H1 (cell line): ENCODE data around the gene ZNF182. TPM values are rescaled to one million over a fixed set of nuclear protein-coding genes. Genes with fewer than 3 reads are reported as not detected.

Experiments
- CTCF ChIA-PET: fragments of 300-600 bp; sonication (Branson Sonifier 250); formaldehyde crosslinking; loops from one replicate; lab custom pipeline; 2021; ENCODE audit not compliant: partially characterized antibody; lab: Charles Lee
- POLR2A ChIA-PET: fragments of 300-600 bp; sonication (Branson Sonifier 250); formaldehyde crosslinking; loops from one replicate; lab custom pipeline; 2021; ENCODE audit warnings: inconsistent platforms; ENCODE audit not compliant: partially characterized antibody; lab: Charles Lee
- DNase-seq, 2 experiments: peaks; one replicate each; pipeline versions ENCODE4 v3.0.0 to v3.0.0-alpha.2; 2010 to 2022; ENCODE audit warnings: low spot score in 2 of 2, low read depth in 1 of 2, mixed read lengths in 1 of 2
- FAIRE-seq: peaks from 2 replicates; lab custom pipeline; 2011; peaks lifted over from hg19 to GRCh38; lab: Jason Lieb, UNC
- H2AFZ ChIP-seq: 2 replicates; pipeline ENCODE4 v1.8.1; 2012; ENCODE audit warnings: low read length, inconsistent platforms
- H2AK5ac ChIP-seq: 2 replicates; pipeline ENCODE4 v1.6.1; 2013; ENCODE audit warnings: low read depth, low read length
- H2BK120ac ChIP-seq: replicated peaks from 2 replicates; pipeline ENCODE3; 2013; ENCODE audit warnings: low read depth, low read length, inconsistent platforms
- H2BK12ac ChIP-seq: 2 replicates; pipeline ENCODE4 v1.6.1; 2013; ENCODE audit warnings: low read depth, low read length
- H2BK15ac ChIP-seq: 2 replicates; pipeline ENCODE4 v1.6.1; 2013; ENCODE audit warnings: low read length
- H2BK20ac ChIP-seq: 2 replicates; pipeline ENCODE4 v1.6.1; 2013; ENCODE audit warnings: low read length
- H2BK5ac ChIP-seq: 2 replicates; pipeline ENCODE4 v1.6.1; 2013; ENCODE audit warnings: low read depth, low read length
- H3K14ac ChIP-seq: 2 replicates; pipeline ENCODE4 v1.6.1; 2013; ENCODE audit warnings: inconsistent platforms; ENCODE audit not compliant: insufficient read length
- H3K18ac ChIP-seq: 2 replicates; pipeline ENCODE4 v1.6.1; 2013; ENCODE audit warnings: low read length; ENCODE audit errors: extremely low read depth
- H3K23ac ChIP-seq: 2 replicates; pipeline ENCODE4 v1.6.1; 2013; ENCODE audit warnings: inconsistent platforms; ENCODE audit not compliant: insufficient read length
- H3K23me2 ChIP-seq: 2 replicates; pipeline ENCODE4 v1.6.1; 2013; ENCODE audit warnings: low read depth, low read length
- H3K27ac ChIP-seq: 2 replicates; pipeline ENCODE4 v1.6.1; 2011; ENCODE audit warnings: low read depth, low read length, inconsistent platforms
- H3K27me3 ChIP-seq, 4 experiments: replicated peaks in 1 of 4; 1 replicate in 1 of 4; 2 replicates in 3 of 4; pipeline versions ENCODE4 v1.6.1 to v1.8.1; 2011 to 2013; ENCODE audit warnings: low read length in 3 of 4, mild to moderate bottlenecking in 3 of 4, inconsistent platforms in 2 of 4, mixed read lengths in 2 of 4, moderate library complexity in 1 of 4; ENCODE audit not compliant: control insufficient read depth in 3 of 4, insufficient read depth in 3 of 4; ENCODE audit errors: extremely low read depth in 1 of 4
- H3K36me3 ChIP-seq, 4 experiments: 2 replicates each; pipeline versions ENCODE4 v1.6.1 to v1.8.1; 2011 to 2013; ENCODE audit warnings: mild to moderate bottlenecking in 4 of 4, low read length in 3 of 4, moderate library complexity in 2 of 4, control low read depth in 1 of 4, inconsistent platforms in 1 of 4; ENCODE audit not compliant: insufficient read depth in 4 of 4, control insufficient read depth in 2 of 4
- H3K4ac ChIP-seq: replicated peaks from 2 replicates; pipeline ENCODE3; 2013; ENCODE audit warnings: low read length, low read depth, mixed read lengths, inconsistent platforms; ENCODE audit not compliant: insufficient read length
- H3K4me1 ChIP-seq, 4 experiments: replicated peaks in 1 of 4; 1 replicate in 1 of 4; 2 replicates in 3 of 4; pipeline versions ENCODE4 v1.6.1 to v1.8.1; 2011 to 2013; ENCODE audit warnings: low read length in 3 of 4, inconsistent platforms in 2 of 4, mixed read lengths in 1 of 4; ENCODE audit not compliant: insufficient read depth in 4 of 4, control insufficient read depth in 3 of 4
- H3K4me2 ChIP-seq, 2 experiments: 2 replicates each; pipeline versions ENCODE4 v1.6.1 to v1.8.1; 2011 to 2013; ENCODE audit warnings: low read depth in 2 of 2, low read length in 2 of 2, control low read depth in 1 of 2, inconsistent platforms in 1 of 2, mild to moderate bottlenecking in 1 of 2; ENCODE audit not compliant: insufficient read depth in 1 of 2
- H3K4me3 ChIP-seq, 4 experiments: fragments of 200-600, 300-600 bp in 1 of 4; sonication (generic), shearing (Covaris generic), sonication (Bioruptor Twin) in 1 of 4; 2 replicates each; pipeline versions ENCODE4 v1.5.1 to v1.8.1; 2011 to 2016; ENCODE audit warnings: low read length in 4 of 4, low read depth in 3 of 4, control low read depth in 2 of 4, inconsistent platforms in 2 of 4, mild to moderate bottlenecking in 2 of 4, mixed read lengths in 1 of 4, moderate library complexity in 1 of 4; ENCODE audit not compliant: insufficient read depth in 2 of 4; ENCODE audit errors: extremely low read depth in 1 of 4
- H3K56ac ChIP-seq: replicated peaks from 2 replicates; pipeline ENCODE3; 2013; ENCODE audit warnings: low read depth, mild to moderate bottlenecking, mixed read lengths, low read length, inconsistent platforms; ENCODE audit not compliant: insufficient read length
- H3K79me1 ChIP-seq: 2 replicates; pipeline ENCODE4 v1.6.1; 2013; ENCODE audit warnings: low read depth, low read length, control low read depth
- H3K79me2 ChIP-seq, 2 experiments: 2 replicates each; pipeline versions ENCODE4 v1.6.1 to v1.8.1; 2012 to 2013; ENCODE audit warnings: low read length in 2 of 2, mild to moderate bottlenecking in 2 of 2, inconsistent platforms in 1 of 2; ENCODE audit not compliant: insufficient read depth in 2 of 2, control insufficient read depth in 1 of 2
- H3K9ac ChIP-seq, 4 experiments: replicated peaks in 1 of 4; 1 replicate in 1 of 4; 2 replicates in 3 of 4; pipeline versions ENCODE4 v1.6.1 to v1.8.1; 2011 to 2013; ENCODE audit warnings: low read depth in 3 of 4, low read length in 3 of 4, control low read depth in 2 of 4, mild to moderate bottlenecking in 2 of 4, moderate library complexity in 2 of 4, inconsistent platforms in 1 of 4; ENCODE audit errors: extremely low read depth in 1 of 4
- H3K9me3 ChIP-seq, 2 experiments: 2 replicates each; pipeline versions ENCODE4 v1.6.1 to v1.8.1; 2012 to 2013; ENCODE audit warnings: mild to moderate bottlenecking in 2 of 2, moderate library complexity in 2 of 2, control low read depth in 1 of 2, inconsistent platforms in 1 of 2, low read depth in 1 of 2, low read length in 1 of 2, mixed read lengths in 1 of 2; ENCODE audit not compliant: insufficient read depth in 2 of 2
- H4K20me1 ChIP-seq, 2 experiments: replicated peaks in 1 of 2; 2 replicates each; pipeline versions ENCODE3 to v1.8.1; 2011 to 2013; ENCODE audit warnings: inconsistent platforms in 2 of 2, low read length in 2 of 2, mild to moderate bottlenecking in 1 of 2; ENCODE audit not compliant: insufficient read depth in 2 of 2, control insufficient read depth in 1 of 2
- H4K5ac ChIP-seq: 2 replicates; pipeline ENCODE4 v1.6.1; 2013; ENCODE audit warnings: low read length, low read depth, mixed read lengths, inconsistent platforms; ENCODE audit not compliant: insufficient read length
- H4K8ac ChIP-seq: 2 replicates; pipeline ENCODE4 v1.8.0; 2013; ENCODE audit warnings: mild to moderate bottlenecking, moderate library complexity, low read length, inconsistent platforms; ENCODE audit not compliant: insufficient read depth; ENCODE audit errors: extremely low read depth
- H4K91ac ChIP-seq: replicated peaks from 2 replicates; pipeline ENCODE3; 2013; ENCODE audit warnings: low read length, mixed read lengths, inconsistent platforms; ENCODE audit not compliant: insufficient read length
- ASH2L ChIP-seq: fragments of 200-600, 300-600 bp; sonication (generic); IDR thresholded peaks from one replicate; pipeline ENCODE4 v1.7.1; 2017; ENCODE audit warnings: low read length
- CREB1 ChIP-seq: IDR thresholded peaks from 2 replicates; pipeline ENCODE4 v1.6.1; 2012; ENCODE audit warnings: inconsistent platforms
- CTCF ChIP-seq, 3 experiments: IDR thresholded peaks; 1 replicate in 2 of 3; 2 replicates in 1 of 3; pipeline versions ENCODE4 v1.5.1 to v1.6.1; 2011; ENCODE audit warnings: low read length in 3 of 3, mild to moderate bottlenecking in 3 of 3, inconsistent platforms in 2 of 3, low read depth in 1 of 3, moderate library complexity in 1 of 3; ENCODE audit not compliant: insufficient read depth in 1 of 3; ENCODE audit errors: control extremely low read depth in 1 of 3
- POU5F1 ChIP-seq: IDR thresholded peaks from 2 replicates; pipeline ENCODE4 v1.6.1; 2011; ENCODE audit warnings: low read depth, mild to moderate bottlenecking, low read length, moderate library complexity
- RNF2 ChIP-seq: fragments of 200-900, 300-1000 bp; sonication (generic); IDR thresholded peaks from 2 replicates; pipeline ENCODE4 v1.7.1; 2016; ENCODE audit warnings: borderline replicate concordance, low read depth, mild to moderate bottlenecking, antibody characterized with exemption, low read length; ENCODE audit not compliant: poor library complexity, severe bottlenecking; ENCODE audit errors: missing control alignments
- SIN3A ChIP-seq, 2 experiments: IDR thresholded peaks in 1 of 2; conservative IDR thresholded peaks in 1 of 2; 2 replicates each; pipeline ENCODE4 v1.6.1; 2011 to 2012; ENCODE audit warnings: low read length in 2 of 2, improper control_type of control experiment in 1 of 2, low read depth in 1 of 2, mild to moderate bottlenecking in 1 of 2
- SIX5 ChIP-seq: IDR thresholded peaks from 2 replicates; pipeline ENCODE4 v1.6.1; 2011; ENCODE audit warnings: mild to moderate bottlenecking, low read depth, low read length
- TAF1 ChIP-seq: IDR thresholded peaks from 2 replicates; pipeline ENCODE4 v1.6.1; 2011; ENCODE audit warnings: mild to moderate bottlenecking, low read depth, low read length
- WGBS, 2 experiments: shearing (Covaris generic) in 1 of 2; methylation state at CpG; one replicate each; pipeline versions ENCODE4 v1.1.6 to v1.1.7; 2013 to 2015; ENCODE audit warnings: low lambda C conversion rate in 2 of 2, mixed read lengths in 2 of 2, inconsistent platforms in 1 of 2, low coverage in 1 of 2, missing lambda C conversion rate in 1 of 2; ENCODE audit not compliant: insufficient replicate concordance in 2 of 2, insufficient coverage in 1 of 2, insufficient read length in 1 of 2; ENCODE audit errors: extremely low coverage in 1 of 2, missing lambda C conversion rate in 1 of 2; 5-methylcytosine and 5-hydroxymethylcytosine counted together
- polyA plus RNA-seq, 7 experiments: library from polyadenylated mRNA; depleted of rRNA in 3 of 7; stranded (reverse) in 5 of 7; unstranded in 2 of 7; fragments of >200 nt in 5 of 7; fragments of 200-250 nt in 2 of 7; gene quantifications; 1 replicate in 5 of 7; 2 replicates in 1 of 7; 4 replicates in 1 of 7; pipeline versions ENCODE4 v1.2.1 to v1.2.3, GENCODE V29; 2011 to 2013; ENCODE audit warnings: missing spikeins in 2 of 7, mixed read lengths in 2 of 7
- total RNA-seq: library from RNA; stranded (reverse); fragmentation: NEBNext Ultra II Directional; extraction: Animal tissue kit (Norgen Biotek cat#: 25700); gene quantifications from 2 replicates; pipeline ENCODE4 v1.2.1, GENCODE V29; 2021
- TF ChIP-seq, protein P1 (sequence below): IDR thresholded peaks from 2 replicates; pipeline ENCODE4 v1.6.1; 2012; ENCODE audit warnings: low read length, inconsistent platforms

The ZNF182 gene
- total and polyA plus RNA-seq, 2 of the 8 experiments (the other 6 are each of a cell fraction or from before 2014, with no cell fraction given): 1.3 to 8.2 TPM

DNA sequence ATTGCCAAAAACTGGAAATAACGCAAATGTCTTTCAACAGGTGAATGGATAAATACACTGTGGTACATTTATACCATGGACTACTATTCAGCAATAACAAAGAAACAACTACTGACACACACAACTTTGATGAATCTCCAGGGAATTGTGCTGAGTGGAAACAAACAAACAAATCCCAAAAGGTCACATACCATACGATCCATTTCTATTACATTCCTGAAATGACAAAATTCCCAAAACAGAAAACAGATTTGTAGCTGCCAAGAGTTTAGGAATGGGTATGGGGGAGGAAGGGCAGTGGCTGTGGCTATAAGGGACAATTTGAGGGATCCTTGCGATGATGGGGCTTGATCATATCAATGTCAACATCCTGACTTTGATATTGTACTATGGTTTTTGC lies 2.5 kb downstream of the ZNF182 start:
- Histone ChIP-seq H3K79me1 (no peaks in the 10 kb centered on the region), H4K5ac (no peak overlapping the region), H2BK20ac (no peak overlapping the region), H3K27ac (no peak overlapping the region), H3K4me2 (no peak overlapping the region), H3K4me3 (no peak overlapping the region), H3K14ac (no peak overlapping the region), H3K18ac (no peak overlapping the region), H3K23ac (no peak overlapping the region), H2BK12ac (no peak overlapping the region), H2BK120ac (no peak overlapping the region), H3K23me2 (no peaks in the 10 kb centered on the region), H3K4ac (no peak overlapping the region), H2BK15ac (no peak overlapping the region), H4K91ac (no peak overlapping the region), H4K8ac (no peak overlapping the region), H3K9ac (no peak overlapping the region), H3K36me3 (no peaks in the 10 kb centered on the region), H3K79me2 (peaks cover 0 to 9% of the 10 kb centered on the region in 2 experiments; a peak in 1 of 4 replicates), H3K27me3 (no peaks in the 10 kb centered on the region), H3K4me1 (no peaks in the 10 kb centered on the region), H2AK5ac (no peak overlapping the region), H3K56ac (no peak overlapping the region), H2AFZ (no peak overlapping the region), H3K9me3 (no peaks in the 10 kb centered on the region), H4K20me1 (no peaks in the 10 kb centered on the region), H2BK5ac (no peak overlapping the region)
- DNase-seq (no peak), FAIRE-seq (no peak)
- POLR2A ChIA-PET: no interaction called here
- WGBS, 2 experiments: 89% methylated on average over 3 of the region's 3 CpGs; no CpG with 5 or more reads in 1 of the 2 experiments
- CTCF ChIA-PET: no interaction called here
- TF ChIP-seq POU5F1 (no peak), TAF1 (no peak), RNF2 (no peak), SIX5 (no peak), CTCF (IDR thresholded peaks at IDR 0.05; ENCODE audit: control extremely low read depth in 1 of 3, insufficient read depth in 1 of 3, low read depth in 1 of 3, low read length in 3 of 3) (no peak), ASH2L (no peak), CREB1 (no peak), SIN3A (conservative IDR thresholded peaks at IDR 0.05 in 1 of 2, IDR thresholded peaks at IDR 0.05 in 1 of 2; ENCODE audit: low read depth in 1 of 2, low read length in 2 of 2) (no peak)
- TF ChIP-seq, protein P1, sequence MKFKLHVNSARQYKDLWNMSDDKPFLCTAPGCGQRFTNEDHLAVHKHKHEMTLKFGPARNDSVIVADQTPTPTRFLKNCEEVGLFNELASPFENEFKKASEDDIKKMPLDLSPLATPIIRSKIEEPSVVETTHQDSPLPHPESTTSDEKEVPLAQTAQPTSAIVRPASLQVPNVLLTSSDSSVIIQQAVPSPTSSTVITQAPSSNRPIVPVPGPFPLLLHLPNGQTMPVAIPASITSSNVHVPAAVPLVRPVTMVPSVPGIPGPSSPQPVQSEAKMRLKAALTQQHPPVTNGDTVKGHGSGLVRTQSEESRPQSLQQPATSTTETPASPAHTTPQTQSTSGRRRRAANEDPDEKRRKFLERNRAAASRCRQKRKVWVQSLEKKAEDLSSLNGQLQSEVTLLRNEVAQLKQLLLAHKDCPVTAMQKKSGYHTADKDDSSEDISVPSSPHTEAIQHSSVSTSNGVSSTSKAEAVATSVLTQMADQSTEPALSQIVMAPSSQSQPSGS: no peak
